EH (cell line): ENCODE results near the gene MRPL18.
"Not testable (repeated sequence)": the region's sequence is repeated elsewhere in the genome, so short reads cannot be mapped to it uniquely, and the experiment has no call there.

Source experiments
- DNase-seq: peaks from one replicate; pipeline ENCODE4 v3.0.0-alpha.2; 2015; ENCODE audit warnings: low read depth

Gene MRPL18

GRCh38 chr6:159777240-159777904 lies 12.9 kb upstream of the MRPL18 start:
- DNase-seq = no peak

GRCh38 chr6:159778131-159778530 lies 12.1 kb upstream of the MRPL18 start:
- DNase-seq = no peak

GRCh38 chr6:159778542-159779103 lies 11.6 kb upstream of the MRPL18 start:
- DNase-seq = no peak

- no peak for DNase-seq
These were observed 2.0 kb upstream of the MRPL18 start for GRCh38 chr6:159788276-159788675.

- DNase-seq = peak; percentile 67
These were observed 1.4 kb upstream of the MRPL18 start for GRCh38 chr6:159788753-159789376.

- peak; percentile 100 for DNase-seq
These were observed 704 bp upstream of the MRPL18 start, which contains the start of gene TCP1 for GRCh38 chr6:159789377-159790148. Gene TCP1, minus strand, starts transcription at chr6:159789602. Its CDS starts 134 bp downstream, at chr6:159789468.

GRCh38 chr6:159790956-159791598 lies 810 bp downstream of the MRPL18 start:
- no peak for DNase-seq

GRCh38 chr6:159794976-159795375 lies 4.7 kb downstream of the MRPL18 start:
- not testable (repeated sequence) for DNase-seq

GRCh38 chr6:159797554-159797953 lies 7.3 kb downstream of the MRPL18 start:
- no peak for DNase-seq

GRCh38 chr6:159800141-159800865 lies 10.0 kb downstream of the MRPL18 start, which contains the start of gene PNLDC1:
Gene PNLDC1, plus strand, starts transcription at chr6:159800276. Its CDS starts 32 bp downstream, at chr6:159800308.
- DNase-seq = no peak

GRCh38 chr6:159801935-159802334 lies 11.7 kb downstream of the MRPL18 start:
- no peak for DNase-seq

GRCh38 chr6:159804504-159804903 lies 14.2 kb downstream of the MRPL18 start:
- DNase-seq = no peak

- no peak for DNase-seq
These were observed 15.3 kb downstream of the MRPL18 start for GRCh38 chr6:159805440-159806020.

- no peak for DNase-seq
These were observed 15.8 kb downstream of the MRPL18 start for GRCh38 chr6:159806021-159806458.

- no peak for DNase-seq
These were observed 17.0 kb downstream of the MRPL18 start for GRCh38 chr6:159807150-159807858.

- no peak for DNase-seq
These were observed 18.4 kb downstream of the MRPL18 start for GRCh38 chr6:159808647-159809046.

- DNase-seq = no peak
These were observed 18.9 kb downstream of the MRPL18 start for GRCh38 chr6:159809149-159809548.

GRCh38 chr6:159813781-159814180 lies 23.5 kb downstream of the MRPL18 start:
- no peak for DNase-seq

- no peak for DNase-seq
These were observed 25.1 kb downstream of the MRPL18 start for GRCh38 chr6:159815410-159815809.

- not testable (repeated sequence) for DNase-seq
These were observed 26.5 kb downstream of the MRPL18 start for GRCh38 chr6:159816775-159817174.
